Ascending aorta (tissue), 2 donors: ENCODE measurements around the gene FBXO28. TPM values are rescaled to one million over a fixed set of nuclear protein-coding genes. Genes with fewer than 3 reads are reported as not detected.

Experiments used
- DNase-seq, 2 donors: peaks; one replicate each; pipeline ENCODE4 v3.0.0-alpha.2; 2019; ENCODE audit warnings: low spot score in 2 of 2
- H3K27ac ChIP-seq, 2 donors: fragments of 200-600 bp; sonication (generic); one replicate each; pipeline ENCODE4 v1.5.1; 2016 to 2017; ENCODE audit warnings: mild to moderate bottlenecking in 1 of 2
- H3K27me3 ChIP-seq: fragments of 200-600 bp; sonication (generic); one replicate; pipeline ENCODE4 v1.5.1; 2017
- H3K36me3 ChIP-seq, 2 donors: fragments of 200-600 bp; sonication (generic); one replicate each; pipeline ENCODE4 v1.5.1; 2016
- H3K4me1 ChIP-seq, 2 donors: fragments of 200-600 bp; sonication (generic); one replicate each; pipeline ENCODE4 v1.5.1; 2016 to 2017; ENCODE audit warnings: mild to moderate bottlenecking in 1 of 2
- H3K4me3 ChIP-seq, 2 donors: fragments of 200-600 bp; sonication (generic); one replicate each; pipeline ENCODE4 v1.5.1; 2016 to 2017; ENCODE audit warnings: mild to moderate bottlenecking in 1 of 2
- H3K9me3 ChIP-seq, 2 donors: fragments of 200-600 bp; sonication (generic); one replicate each; pipeline ENCODE4 v1.5.1; 2016
- CTCF ChIP-seq, 3 experiments: fragments of 200-600 bp in 2 of 3; fragments of 450-650 bp in 1 of 3; sonication (generic) in 2 of 3; IDR thresholded peaks; one replicate each; pipeline ENCODE4 v1.5.1; 2016 to 2019; ENCODE audit warnings: antibody characterized with exemption in 3 of 3, mild to moderate bottlenecking in 1 of 3, moderate library complexity in 1 of 3
- intact Hi-C: fragments of 100-400 bp; cut with DNase I; formaldehyde crosslinking; loops from one replicate; pipeline ENCODE4 v1.15.1; 2023
- total RNA-seq: library from RNA; depleted of rRNA; stranded (reverse); fragments of >200 nt; gene quantifications from one replicate; pipeline ENCODE4 v1.1.0, GENCODE V29; 2016

Gene FBXO28
- total RNA-seq, 1 donor from 2014 or later: 4.8 TPM

DNA sequence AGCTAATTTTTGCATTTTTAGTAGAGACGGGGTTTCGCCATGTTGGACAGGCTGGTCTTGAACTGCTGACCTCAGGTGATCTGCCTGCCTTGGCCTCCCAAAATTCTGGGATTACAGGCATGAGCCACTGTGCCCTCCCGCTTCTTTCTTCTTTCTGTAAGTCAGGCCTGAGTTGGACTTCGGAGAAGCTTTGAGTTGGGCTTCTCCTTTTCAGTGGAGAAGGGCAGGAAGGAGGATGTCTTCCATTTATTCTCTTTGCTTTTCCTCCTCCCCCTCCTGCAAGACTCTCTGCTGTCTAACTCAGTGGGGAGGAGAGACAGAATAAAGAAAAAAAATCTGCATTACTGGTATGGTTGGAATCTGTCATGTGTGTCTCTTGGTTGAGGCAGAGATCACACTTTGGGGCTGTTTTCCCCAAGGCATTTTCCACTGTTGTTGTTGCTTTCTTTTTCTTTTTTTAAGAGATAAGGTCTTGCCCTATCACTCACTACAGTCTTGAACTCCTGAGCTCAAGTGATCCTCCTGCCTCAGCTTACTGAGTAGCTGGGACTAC, 55.9 kb downstream of the FBXO28 start:
- Histone ChIP-seq H3K27ac (peak overlapping the region in 1 of 2 donors; percentile 71), H3K4me3 (no peak overlapping the region), H3K4me1 (peaks cover 6 to 12% of the 10 kb centered on the region in 2 donors), H3K9me3 (no peaks in the 10 kb centered on the region), H3K27me3 (no peaks in the 10 kb centered on the region), H3K36me3 (no peaks in the 10 kb centered on the region)
- intact Hi-C loops: loop anchor here (1.0 kb wide), 1 partner anchor 14 kb away; the partner anchor contains the start of gene DEGS1
- TF ChIP-seq CTCF (IDR thresholded peaks at IDR 0.05): no peak
- DNase-seq: no peak

DNA sequence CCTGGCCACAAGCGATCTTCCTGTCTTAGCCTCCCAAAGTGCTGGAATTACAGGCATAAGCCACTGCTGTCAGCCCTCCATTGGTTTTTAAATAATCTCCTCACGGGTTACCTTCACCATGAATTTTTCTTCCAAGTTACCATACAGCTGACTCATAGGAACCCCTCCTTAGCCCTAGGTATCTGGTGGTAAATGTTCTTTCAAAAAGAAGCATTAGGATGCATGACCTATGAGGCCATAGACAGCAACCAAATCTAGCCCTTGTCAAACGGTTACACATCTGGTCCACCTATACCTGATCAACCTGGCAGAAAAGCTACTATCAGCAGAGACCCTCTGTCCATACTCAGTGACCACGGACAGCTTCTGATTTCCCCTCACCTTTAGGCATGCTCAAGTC, 56.4 kb downstream of the FBXO28 start:
- no peak for TF ChIP-seq CTCF (IDR thresholded peaks at IDR 0.05)
- DNase-seq: no peak
- Histone ChIP-seq H3K9me3 (no peaks in the 10 kb centered on the region), H3K36me3 (no peaks in the 10 kb centered on the region), H3K27ac (no peak overlapping the region), H3K27me3 (no peaks in the 10 kb centered on the region), H3K4me1 (peaks cover 6 to 12% of the 10 kb centered on the region in 2 donors), H3K4me3 (no peak overlapping the region)
- intact Hi-C loops: loop anchor here (1.0 kb wide), 1 partner anchor 13 kb away; the partner anchor contains the start of gene DEGS1

DNA sequence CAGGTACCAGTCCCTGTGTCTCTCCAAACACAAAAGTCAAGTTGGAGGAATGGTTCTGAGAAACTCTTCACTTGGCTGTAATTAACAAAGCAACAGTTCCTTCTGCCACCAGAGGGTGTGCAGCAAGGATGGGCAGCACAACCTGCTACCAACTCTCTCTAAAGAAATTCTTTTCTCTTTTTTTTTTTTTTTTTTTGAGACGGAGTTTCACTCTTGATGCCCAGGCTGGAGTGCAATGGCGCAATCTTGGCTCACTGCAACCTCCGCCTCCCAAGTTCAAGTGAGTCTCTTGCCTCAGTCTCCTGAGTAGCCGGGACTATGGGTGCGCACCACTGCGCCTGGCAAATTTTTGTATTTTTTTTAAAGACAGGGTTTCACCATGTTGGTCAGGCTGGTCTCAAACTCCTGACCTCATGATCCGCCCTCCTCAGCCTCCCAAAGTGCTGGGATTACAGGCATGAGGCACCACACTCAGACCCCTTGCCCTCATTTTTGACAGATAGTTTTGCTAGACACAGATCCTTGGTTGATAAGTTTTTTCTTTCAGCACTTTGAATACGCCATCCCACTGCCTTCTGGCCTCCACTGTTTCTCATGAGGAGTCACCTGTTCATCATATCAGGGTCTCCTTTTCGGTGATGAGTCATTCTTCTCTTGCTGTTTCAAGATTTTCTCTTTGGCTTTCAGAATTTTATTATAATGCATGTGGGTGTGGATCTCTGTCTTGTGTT, 57.0 kb downstream of the FBXO28 start:
- no peak for DNase-seq
- Histone ChIP-seq H3K4me1 (peaks cover 6 to 12% of the 10 kb centered on the region in 2 donors), H3K36me3 (no peaks in the 10 kb centered on the region), H3K27me3 (no peaks in the 10 kb centered on the region), H3K27ac (no peak overlapping the region), H3K4me3 (no peak overlapping the region), H3K9me3 (no peaks in the 10 kb centered on the region)
- peak in 2 of 3 experiments; percentile 12 to 19 for TF ChIP-seq CTCF (IDR thresholded peaks at IDR 0.05)
- intact Hi-C loops: loop anchor here (1.0 kb wide), 1 partner anchor 12 kb away; the partner anchor contains the start of gene DEGS1

DNA sequence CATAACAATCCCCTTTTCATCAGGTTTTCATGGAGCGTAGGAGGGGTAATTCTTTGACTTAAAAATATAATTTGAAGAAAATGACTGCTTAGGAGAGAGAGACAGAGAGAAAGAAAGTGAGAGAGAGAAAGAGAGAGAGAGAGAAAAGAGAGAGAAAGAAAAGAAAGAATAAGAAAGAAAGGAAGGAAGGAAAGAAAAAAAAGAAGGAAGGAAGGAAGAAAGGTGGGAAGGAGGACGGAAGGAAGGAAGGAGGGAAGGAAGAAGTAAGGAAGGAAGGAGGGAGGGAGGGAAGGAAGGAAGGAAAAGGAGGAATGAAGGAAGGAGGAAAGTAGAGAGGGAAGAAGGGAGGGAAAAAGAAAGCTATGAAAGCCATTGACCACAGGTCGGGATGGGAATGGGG, 58.3 kb downstream of the FBXO28 start:
- no peaks in the 10 kb centered on the region for H3K9me3 ChIP-seq
- no peaks in the 10 kb centered on the region for H3K27me3 ChIP-seq
- no peak overlapping the region for H3K27ac ChIP-seq
- intact Hi-C loops: no loop called here
- H3K36me3 ChIP-seq: no peaks in the 10 kb centered on the region
- H3K4me1 ChIP-seq: peaks cover 6 to 12% of the 10 kb centered on the region in 2 donors
- no peak overlapping the region for H3K4me3 ChIP-seq
- DNase-seq: no peak
- TF ChIP-seq CTCF (IDR thresholded peaks at IDR 0.05): no peak

GRCh38 chr1:224173523-224173922, 59.6 kb downstream of the FBXO28 start:
- no peaks in the 10 kb centered on the region for H3K27me3 ChIP-seq
- no peaks in the 10 kb centered on the region for H3K36me3 ChIP-seq
- DNase-seq: no peak
- no peak overlapping the region for H3K4me3 ChIP-seq
- H3K4me1 ChIP-seq: peaks cover 6 to 8% of the 10 kb centered on the region in 2 donors
- TF ChIP-seq CTCF (IDR thresholded peaks at IDR 0.05): no peak
- no peaks in the 10 kb centered on the region for H3K9me3 ChIP-seq
- intact Hi-C loops: no loop called here
- H3K27ac ChIP-seq: no peak overlapping the region
